Measurements from ENCODE around the gene ARHGEF11. TPM values are rescaled to one million over a fixed set of nuclear protein-coding genes. Genes with fewer than 3 reads are reported as not detected.

ARHGEF11 gene
- total RNA-seq, 1 experiment from 2014 or later = 41.1 TPM

DNA sequence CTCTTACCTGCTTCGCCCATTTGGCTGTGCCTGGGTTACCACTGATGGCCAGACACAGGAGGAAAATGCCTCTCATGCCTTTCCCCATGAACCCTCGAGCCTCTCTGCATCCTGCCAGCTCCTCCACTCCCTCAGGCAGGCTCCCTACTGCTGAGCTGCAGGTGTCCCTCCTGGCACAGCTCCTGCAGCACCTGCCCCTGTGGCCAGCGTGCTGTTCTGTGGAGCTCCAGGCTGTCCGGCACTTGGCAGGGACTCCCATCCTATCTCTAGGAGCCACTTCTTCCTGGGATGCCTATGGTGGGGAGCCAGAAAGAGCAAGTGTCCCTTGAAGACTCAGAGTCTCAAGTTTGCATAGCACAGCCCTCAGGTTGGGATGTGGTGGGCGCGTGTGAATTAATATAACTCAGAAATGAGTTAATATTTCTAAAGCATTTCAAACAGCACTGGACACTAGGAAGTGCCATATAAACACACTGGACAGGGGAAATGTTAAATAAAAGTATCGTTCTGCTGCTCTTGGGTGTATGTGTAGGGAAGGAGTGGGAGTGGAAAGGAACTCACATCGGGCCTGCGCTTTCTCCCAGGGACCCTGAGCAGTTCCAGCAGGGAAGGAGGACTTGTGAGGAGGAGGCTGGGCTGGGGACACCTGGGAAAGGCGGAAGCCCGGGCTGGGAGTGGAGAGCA, 122.4 kb downstream of the ARHGEF11 start:
- no peak overlapping the region for H3K23ac ChIP-seq (ENCODE audit: insufficient read length, low read depth, low read length)
- Mint-ChIP-seq H3K27me3 (ENCODE audit: low read depth) (peaks cover 100% of the 10 kb centered on the region), H3K9me3 (peaks cover 0 to 3% of the 10 kb centered on the region in 2 experiments; a peak in 2 of 5 replicates), H3K4me3 (peak overlapping the region; percentile 48 to 83), H3K4me1 (peaks cover 20 to 37% of the 10 kb centered on the region in 2 experiments), H3K36me3 (ENCODE audit: insufficient read depth in 1 of 3, low read depth in 3 of 3) (no peaks in the 10 kb centered on the region; a peak in 1 of 7 replicates), H3K27ac (no peak overlapping the region)
- H3K79me2 ChIP-seq (ENCODE audit: insufficient read depth, low read length) = no peaks in the 10 kb centered on the region
- no peak overlapping the region for H2BK120ac ChIP-seq (ENCODE audit: low read depth, low read length, poor library complexity, severe bottlenecking)
- peaks cover 73% of the 10 kb centered on the region for H3K27me3 ChIP-seq (ENCODE audit: insufficient read depth, low read length)
- H3K14ac ChIP-seq (ENCODE audit: insufficient read depth, low read length) = no peak overlapping the region
- no peaks in the 10 kb centered on the region for H3K4me1 ChIP-seq (ENCODE audit: insufficient read depth, low read length)
- H2BK20ac ChIP-seq (ENCODE audit: low read depth, low read length, poor library complexity, severe bottlenecking) = no peak overlapping the region
- H2BK15ac ChIP-seq (ENCODE audit: low read depth, low read length) = no peak overlapping the region
- peak overlapping the region; percentile 36 for H3K4me2 ChIP-seq (ENCODE audit: insufficient read depth, insufficient read length, low read length)
- H3K23me2 ChIP-seq (ENCODE audit: insufficient read length, low read depth, low read length, poor library complexity, severe bottlenecking) = peaks cover 16% of the 10 kb centered on the region
- no peak overlapping the region for H3K56ac ChIP-seq (ENCODE audit: insufficient read length, low read depth, low read length)
- TF ChIP-seq, protein P1, sequence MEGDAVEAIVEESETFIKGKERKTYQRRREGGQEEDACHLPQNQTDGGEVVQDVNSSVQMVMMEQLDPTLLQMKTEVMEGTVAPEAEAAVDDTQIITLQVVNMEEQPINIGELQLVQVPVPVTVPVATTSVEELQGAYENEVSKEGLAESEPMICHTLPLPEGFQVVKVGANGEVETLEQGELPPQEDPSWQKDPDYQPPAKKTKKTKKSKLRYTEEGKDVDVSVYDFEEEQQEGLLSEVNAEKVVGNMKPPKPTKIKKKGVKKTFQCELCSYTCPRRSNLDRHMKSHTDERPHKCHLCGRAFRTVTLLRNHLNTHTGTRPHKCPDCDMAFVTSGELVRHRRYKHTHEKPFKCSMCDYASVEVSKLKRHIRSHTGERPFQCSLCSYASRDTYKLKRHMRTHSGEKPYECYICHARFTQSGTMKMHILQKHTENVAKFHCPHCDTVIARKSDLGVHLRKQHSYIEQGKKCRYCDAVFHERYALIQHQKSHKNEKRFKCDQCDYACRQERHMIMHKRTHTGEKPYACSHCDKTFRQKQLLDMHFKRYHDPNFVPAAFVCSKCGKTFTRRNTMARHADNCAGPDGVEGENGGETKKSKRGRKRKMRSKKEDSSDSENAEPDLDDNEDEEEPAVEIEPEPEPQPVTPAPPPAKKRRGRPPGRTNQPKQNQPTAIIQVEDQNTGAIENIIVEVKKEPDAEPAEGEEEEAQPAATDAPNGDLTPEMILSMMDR (conservative IDR thresholded peaks at IDR 0.05) = no peak
- H2AK5ac ChIP-seq (ENCODE audit: insufficient read length, low read length) = no peak overlapping the region
- no peak overlapping the region for H4K5ac ChIP-seq (ENCODE audit: insufficient read length, low read depth, low read length)
- H2BK12ac ChIP-seq (ENCODE audit: insufficient read length, low read depth, low read length) = no peak overlapping the region
- H2AFZ ChIP-seq (ENCODE audit: low read length) = no peak overlapping the region
- H3K9me3 ChIP-seq (ENCODE audit: control insufficient read depth, low read depth, low read length) = no peaks in the 10 kb centered on the region
- H4K91ac ChIP-seq (ENCODE audit: insufficient read length, low read depth, low read length) = no peak overlapping the region
- no peak overlapping the region for H3T11ph ChIP-seq (ENCODE audit: low read length)
- no peak overlapping the region for H3K9ac ChIP-seq (ENCODE audit: extremely low read depth, insufficient read length, low read length)
- H3K4ac ChIP-seq (ENCODE audit: low read depth, low read length) = no peak overlapping the region
- H3K27ac ChIP-seq (ENCODE audit: insufficient read length, low read depth, low read length) = no peak overlapping the region
- no peak overlapping the region for H2BK5ac ChIP-seq (ENCODE audit: insufficient read length, low read length)
- H3K79me1 ChIP-seq (ENCODE audit: insufficient read depth, low read depth, low read length, poor library complexity, severe bottlenecking) = no peaks in the 10 kb centered on the region
- H3K18ac ChIP-seq (ENCODE audit: insufficient read length, low read depth, low read length) = no peak overlapping the region
- H4K20me1 ChIP-seq (ENCODE audit: control insufficient read depth, insufficient read depth, insufficient read length) = no peaks in the 10 kb centered on the region
- DNase-seq = peak; percentile 49
- H4K8ac ChIP-seq (replicated peaks; ENCODE audit: insufficient read length, low read depth, low read length) = no peak overlapping the region
- no CpG with 5 or more reads among the region's 11 CpGs for WGBS (ENCODE audit: extremely low coverage, insufficient read length, low lambda C conversion rate)

All from H9 (cell line).